MV-4-11 (cell line): Measurements from ENCODE around the gene TERT.
"Not testable (repeated sequence)": the region's sequence is repeated elsewhere in the genome, so short reads cannot be mapped to it uniquely, and the experiment has no call there.

ENCODE experiments used
- DNase-seq: peaks from one replicate; lab custom pipeline; 2025; lab: John Stamatoyannopoulos, UW

Gene TERT

GRCh38 chr5:1278656-1279442 is 16.0 kb downstream of the TERT start:
- no peak for DNase-seq

- DNase-seq = no peak
These were observed 16.7 kb downstream of the TERT start for GRCh38 chr5:1278216-1278615.

DNA sequence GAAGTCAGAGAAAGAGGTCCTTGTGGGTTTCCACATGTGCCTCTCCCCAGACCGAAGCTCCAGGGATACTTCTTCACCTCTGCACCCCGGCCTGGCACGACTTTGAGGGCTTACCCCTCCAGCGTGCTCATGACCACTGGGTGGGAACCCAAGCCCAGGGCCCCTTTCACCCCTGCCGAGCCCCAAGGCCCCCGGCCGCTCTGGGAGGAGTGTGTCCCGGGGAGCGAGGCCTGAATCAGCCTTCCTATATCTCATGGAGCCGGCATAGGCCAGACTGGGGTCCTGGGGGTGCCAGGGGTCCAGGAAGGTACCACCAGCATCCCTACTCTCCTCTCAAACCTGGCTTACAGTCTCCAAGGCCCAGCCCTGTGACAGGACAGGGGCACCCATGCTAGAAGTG is 17.1 kb downstream of the TERT start:
- no peak for DNase-seq

DNA sequence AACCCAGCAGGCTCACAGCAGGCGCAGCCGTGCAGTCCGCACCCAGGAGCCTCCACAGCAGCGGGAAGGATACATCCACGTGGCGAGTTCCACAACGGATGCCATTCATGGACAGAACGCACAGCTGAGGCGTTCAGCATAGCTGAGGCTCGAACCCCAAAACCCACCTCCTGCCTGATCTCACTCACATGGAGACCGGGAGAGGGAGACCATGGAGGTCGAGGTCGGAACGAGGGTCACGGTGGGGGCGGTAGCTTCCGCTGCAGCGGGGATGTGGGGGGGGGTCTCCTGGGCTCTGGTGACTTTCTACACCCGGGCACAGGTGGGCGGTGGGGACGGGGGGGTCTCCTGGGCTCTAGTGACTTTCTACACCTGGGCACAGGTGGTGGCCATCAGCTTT is 17.5 kb downstream of the TERT start:
- DNase-seq = no peak

GRCh38 chr5:1276930-1277329 is 17.9 kb downstream of the TERT start:
- DNase-seq = no peak

GRCh38 chr5:1275397-1276391 is 19.2 kb downstream of the TERT start:
- DNase-seq = not testable (repeated sequence)

- no peak for DNase-seq
These were observed 20.4 kb downstream of the TERT start for GRCh38 chr5:1274471-1274870.

- DNase-seq = no peak
These were observed 21.1 kb downstream of the TERT start for GRCh38 chr5:1273745-1274144.

DNA sequence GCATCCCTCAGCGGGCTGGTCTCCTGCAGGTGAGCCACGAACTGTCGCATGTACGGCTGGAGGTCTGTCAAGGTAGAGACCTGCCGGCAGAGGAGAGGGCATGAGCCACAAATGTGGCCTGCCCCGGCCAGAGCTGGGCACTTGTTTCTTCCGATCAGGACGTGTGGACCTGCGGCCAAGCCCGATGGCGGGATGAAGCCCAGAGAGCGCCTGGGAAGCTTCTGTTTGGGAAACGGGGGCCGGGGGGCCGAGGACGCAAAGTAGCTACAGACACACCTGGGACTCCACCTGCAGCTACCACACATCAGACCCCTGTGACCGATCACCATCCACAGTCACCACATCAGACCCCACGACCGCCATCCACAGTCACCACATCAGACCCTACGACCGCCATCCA is 22.7 kb downstream of the TERT start:
- no peak for DNase-seq

DNA sequence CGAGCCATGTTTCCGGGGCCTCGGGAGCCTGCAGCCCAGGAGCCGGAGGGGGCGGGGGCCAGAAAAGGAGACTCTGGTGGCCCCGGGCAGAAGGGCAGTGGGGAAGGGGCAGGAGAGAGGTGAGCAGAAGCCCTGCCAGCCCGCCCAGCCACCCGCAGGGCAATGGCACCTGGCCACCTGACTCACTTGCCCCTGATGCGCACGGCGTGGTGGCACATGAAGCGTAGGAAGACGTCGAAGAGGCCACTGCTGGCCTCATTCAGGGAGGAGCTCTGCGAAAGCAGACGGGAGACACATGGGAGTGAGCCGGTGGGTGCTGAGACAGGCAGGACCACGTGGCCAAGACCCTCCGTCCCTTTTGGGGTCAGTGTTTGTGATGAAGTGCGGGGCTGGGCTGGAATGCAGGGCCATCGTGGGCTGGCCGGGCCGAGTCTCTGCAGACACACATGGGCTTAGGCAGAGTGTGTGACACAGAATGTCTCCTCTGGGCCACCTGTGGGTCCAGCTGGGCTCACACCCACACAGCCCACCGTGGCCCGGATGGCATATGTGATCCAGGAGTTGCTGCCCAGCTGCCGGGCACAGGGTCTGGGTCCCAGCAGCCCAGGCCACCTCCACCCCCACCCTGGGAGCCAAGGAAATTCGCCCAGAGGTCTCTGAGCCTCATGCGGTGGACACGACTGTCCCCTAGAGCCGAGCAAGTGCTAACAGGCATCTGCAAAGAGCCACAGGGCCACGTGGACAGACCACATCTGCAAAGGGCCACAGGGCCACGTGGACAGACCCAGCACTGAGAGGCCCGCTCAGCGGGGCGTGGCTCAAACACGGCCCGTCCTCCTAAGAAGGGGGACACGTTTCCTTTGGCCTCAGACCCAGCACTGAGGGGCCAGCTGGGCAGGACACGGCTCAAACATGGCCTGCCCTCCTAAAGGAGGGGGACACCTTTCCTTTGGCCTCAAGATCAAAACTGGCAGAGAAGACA is 23.6 kb downstream of the TERT start:
- no peak for DNase-seq

DNA sequence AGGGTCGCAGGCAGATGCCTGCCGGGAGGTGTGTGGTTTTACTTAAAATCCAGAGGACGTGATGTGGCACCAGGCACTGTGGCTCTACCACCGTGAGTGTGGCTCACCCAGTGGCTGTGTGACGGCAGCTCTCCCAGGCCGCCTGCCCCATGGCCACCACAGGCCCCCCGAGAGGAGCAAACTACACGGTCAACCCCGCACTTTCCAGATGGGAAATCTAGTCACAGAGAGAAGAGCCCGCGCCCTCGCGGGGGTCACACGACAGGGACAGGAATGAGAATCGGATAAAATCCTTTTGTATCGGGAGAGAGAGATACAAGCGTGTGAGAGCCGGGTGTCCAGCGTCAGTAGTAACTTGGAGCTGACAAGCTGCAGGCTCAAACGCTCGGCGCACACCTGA is 24.4 kb downstream of the TERT start:
- no peak for DNase-seq

DNA sequence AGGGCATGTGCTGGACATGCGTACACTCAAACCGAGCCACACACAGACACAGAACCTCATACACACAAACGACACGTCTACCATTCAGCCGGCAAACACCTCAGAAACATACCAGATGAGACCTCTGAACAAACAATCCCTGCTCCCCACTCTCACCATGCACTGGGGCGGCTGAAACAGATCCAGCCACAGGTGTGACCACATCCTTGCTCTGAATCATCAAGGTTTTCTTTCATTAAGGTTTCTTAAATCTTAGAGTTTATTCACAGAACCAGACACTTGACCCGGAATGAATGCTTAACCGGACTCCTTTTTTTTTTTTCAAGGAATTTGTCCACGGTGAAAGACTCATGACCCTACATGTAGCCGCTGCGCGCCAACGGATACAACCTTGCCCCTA is 26.2 kb downstream of the TERT start:
- no peak for DNase-seq

- no peak for DNase-seq
These were observed 26.8 kb downstream of the TERT start for GRCh38 chr5:1268056-1268455.

- DNase-seq = not testable (repeated sequence)
These were observed 27.4 kb downstream of the TERT start for GRCh38 chr5:1267464-1267863.

DNA sequence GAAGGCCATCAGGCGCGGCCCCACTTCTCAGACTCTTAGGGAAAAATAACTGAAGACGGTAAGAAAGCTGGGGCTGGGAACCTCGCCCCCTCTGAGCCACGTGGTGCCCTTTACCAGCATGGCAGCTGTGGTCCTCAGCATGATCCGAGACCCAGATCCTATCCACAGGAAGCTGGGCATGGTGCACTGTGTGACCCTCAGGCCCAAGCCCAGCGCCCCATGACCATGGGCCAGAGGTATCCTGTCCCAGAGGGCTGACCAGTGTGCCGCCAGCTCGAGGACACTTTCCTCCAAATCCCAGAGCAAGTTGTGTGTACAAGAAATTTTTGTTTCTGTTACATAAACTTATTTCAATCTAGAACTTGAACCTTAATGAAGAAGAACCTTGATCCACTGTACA is 28.1 kb downstream of the TERT start:
- no peak for DNase-seq

- DNase-seq = no peak
These were observed 29.1 kb downstream of the TERT start for GRCh38 chr5:1265461-1266455.

- no peak for DNase-seq
These were observed 29.8 kb downstream of the TERT start for GRCh38 chr5:1265026-1265425.

DNA sequence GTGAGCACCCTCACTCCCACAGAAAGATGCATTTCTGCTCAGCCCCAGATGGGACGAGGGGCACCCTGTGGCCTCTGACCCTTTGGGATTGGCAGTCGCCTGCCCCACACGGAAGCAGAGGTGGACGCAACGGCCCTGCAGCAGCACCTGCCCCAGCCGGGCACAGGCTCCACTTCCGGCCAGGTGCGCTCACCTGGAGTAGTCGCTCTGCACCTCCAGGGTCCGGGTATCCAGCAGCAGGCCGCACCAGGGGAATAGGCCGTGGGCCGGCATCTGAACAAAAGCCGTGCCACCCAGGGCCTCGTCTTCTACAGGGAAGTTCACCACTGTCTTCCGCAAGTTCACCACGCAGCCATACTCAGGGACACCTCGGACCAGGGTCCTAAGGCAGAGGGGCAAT is 30.7 kb downstream of the TERT start:
- no peak for DNase-seq

DNA sequence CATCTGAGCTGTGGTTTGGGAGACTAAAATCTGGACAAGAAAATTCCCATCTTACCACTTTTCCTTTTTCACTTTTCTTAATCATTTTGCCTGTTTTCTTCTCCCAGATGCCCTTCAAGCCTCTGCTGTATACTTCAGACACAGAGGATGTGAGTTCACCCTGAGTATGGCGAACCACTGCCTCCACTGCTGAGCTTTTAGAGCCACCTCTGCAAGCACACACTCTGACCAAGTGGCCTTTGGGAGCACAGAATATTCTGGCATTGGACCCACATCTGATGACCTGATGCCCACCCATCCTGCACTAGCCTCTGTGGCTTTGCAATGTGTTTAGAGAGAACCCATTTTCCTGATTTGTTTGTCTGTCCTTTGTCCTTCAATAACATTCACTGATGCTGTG is 32.5 kb downstream of the TERT start:
- no peak for DNase-seq

- DNase-seq = no peak
These were observed 33.2 kb downstream of the TERT start for GRCh38 chr5:1261643-1262042.
